HG03521 (cell line): ENCODE data around the gene MSRB1.
"Not testable (repeated sequence)": the region's sequence is repeated elsewhere in the genome, so short reads cannot be mapped to it uniquely, and the experiment has no call there.

ENCODE experiments used
- ATAC-seq: cut with Tn5 transposase; IDR thresholded peaks from one replicate; pipeline ENCODE4 v1.9.1; 2021; ENCODE audit warnings: mild to moderate bottlenecking, moderate library complexity; ENCODE audit not compliant: unreplicated experiment

The MSRB1 gene

GRCh38 chr16:1903845-1904840 is 38.9 kb downstream of the MSRB1 start:
- ATAC-seq = no peak

- no peak for ATAC-seq
These were observed 39.8 kb downstream of the MSRB1 start for GRCh38 chr16:1903220-1903574.

- no peak for ATAC-seq
These were observed 40.3 kb downstream of the MSRB1 start for GRCh38 chr16:1902547-1903219.

DNA sequence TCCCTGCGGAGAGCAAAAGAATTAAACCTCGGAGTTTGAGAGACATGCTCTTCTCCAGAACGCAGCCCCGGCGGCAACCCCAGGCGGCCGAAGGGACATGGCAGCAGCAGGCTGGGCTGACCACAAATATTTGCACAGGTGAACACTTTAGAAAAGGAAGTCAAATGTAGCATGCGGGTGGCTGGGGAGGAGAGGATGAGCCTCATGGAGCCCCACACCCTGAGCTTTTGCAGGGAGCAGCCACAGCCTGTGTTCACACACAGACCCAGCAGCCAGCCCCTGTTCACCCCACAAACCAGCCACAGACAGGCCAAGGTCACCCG is 42.6 kb downstream of the MSRB1 start:
- no peak for ATAC-seq

GRCh38 chr16:1899641-1900451 is 43.2 kb downstream of the MSRB1 start:
- ATAC-seq = no peak

- ATAC-seq = not testable (repeated sequence)
These were observed 45.3 kb downstream of the MSRB1 start for GRCh38 chr16:1897692-1898091.

DNA sequence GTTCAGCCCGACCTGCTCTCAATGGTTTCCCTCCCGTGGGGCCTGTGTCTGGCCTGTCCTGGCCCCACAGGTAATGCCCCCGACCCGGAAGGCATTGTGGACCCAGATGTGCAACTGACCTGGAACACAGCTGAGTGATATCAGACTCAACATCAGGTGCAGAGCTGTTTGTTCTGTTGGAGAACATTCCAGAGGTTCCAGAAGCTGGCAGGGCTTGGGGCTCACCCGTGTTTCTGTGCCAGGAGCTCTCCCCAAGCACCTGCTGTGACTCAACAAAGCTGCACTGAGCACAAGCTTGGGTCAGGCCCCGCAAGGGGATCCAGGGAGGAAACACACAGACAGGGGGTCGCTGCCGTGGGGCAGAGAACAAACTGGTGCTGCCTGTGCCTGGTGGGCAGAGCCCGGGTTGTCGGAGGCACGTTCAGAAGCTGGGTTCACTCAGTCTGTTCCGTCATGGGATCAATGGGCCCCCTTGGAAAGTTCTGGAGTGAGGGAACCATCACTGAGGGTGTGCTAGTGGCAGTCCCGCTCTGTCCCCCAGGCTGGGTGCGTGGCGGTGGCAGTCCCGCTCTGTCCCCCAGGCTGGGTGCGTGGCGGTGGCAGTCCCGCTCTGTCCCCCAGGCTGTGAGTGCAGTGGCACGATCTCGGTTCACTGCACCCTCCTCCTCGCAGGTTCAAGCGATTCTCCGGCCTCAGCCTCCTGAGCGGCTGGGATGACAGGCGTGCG is 46.9 kb downstream of the MSRB1 start:
- no peak for ATAC-seq

- ATAC-seq = no peak
These were observed 47.9 kb downstream of the MSRB1 start for GRCh38 chr16:1895068-1895467.

DNA sequence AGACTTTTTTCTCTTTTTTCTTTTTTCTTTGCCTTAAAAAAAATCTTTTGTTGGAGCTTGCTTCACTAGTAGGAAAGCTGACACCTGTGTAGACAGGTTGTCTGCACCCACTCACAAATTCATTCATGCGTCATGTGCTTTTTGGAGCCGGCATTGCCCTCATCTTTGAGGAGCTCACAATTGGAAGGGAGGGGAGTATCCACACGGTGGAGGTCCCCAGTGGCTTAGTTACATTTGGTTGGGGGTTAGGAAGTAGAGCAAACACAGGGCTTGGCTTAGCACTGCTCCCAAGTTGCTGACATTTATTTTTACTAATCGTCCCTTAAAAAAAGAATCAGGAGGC is 52.3 kb downstream of the MSRB1 start:
- no peak for ATAC-seq

DNA sequence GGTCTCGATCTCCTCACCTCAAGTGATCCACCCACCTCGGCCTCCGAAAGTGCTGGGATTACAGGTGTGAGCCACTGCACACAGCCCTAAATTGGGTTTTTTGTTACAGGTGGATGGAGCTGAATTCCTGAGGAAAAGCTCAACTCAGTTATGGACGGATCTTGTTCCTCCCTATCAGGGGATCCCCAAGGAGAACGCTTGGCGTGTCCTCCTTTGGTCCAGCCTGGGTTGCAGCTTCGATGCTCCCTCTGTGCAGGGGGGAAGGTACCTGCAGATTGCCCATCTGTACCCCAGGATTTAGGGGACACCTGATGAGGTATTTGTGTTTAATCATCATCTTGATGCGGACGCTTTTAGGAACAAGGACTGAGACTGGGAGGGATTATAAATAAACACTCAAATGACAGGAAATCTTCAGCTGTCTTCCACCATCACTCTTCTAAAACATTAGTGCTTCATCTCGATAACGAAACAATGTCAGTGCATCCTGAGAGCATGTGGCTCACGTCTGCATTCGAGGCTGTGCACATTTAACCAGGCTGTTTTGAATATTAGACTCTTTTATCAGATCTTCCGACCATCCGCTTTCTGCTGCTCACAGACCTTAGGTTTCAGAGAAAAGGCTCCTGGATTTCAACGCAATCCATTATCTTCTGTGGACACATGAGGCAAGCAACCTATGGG is 52.8 kb downstream of the MSRB1 start:
- no peak for ATAC-seq
